Central memory CD8-positive, alpha-beta T cell (primary cell): Measurements from ENCODE around the gene NOLC1.

Experiments
- ATAC-seq: fragments of 150-1000 bp; cut with Tn5 transposase; replicated peaks from 2 replicates; pipeline ENCODE4 v1.10.0; 2022; ENCODE audit warnings: mild to moderate bottlenecking, moderate FRiP score, moderate number of reproducible peaks; ENCODE audit not compliant: poor library complexity, severe bottlenecking; ENCODE audit errors: extremely low read depth
- DNase-seq, 2 donors: peaks; one replicate each; pipeline ENCODE4 v3.0.0; 2021; ENCODE audit warnings: low spot score in 2 of 2
- H3K27ac Mint-ChIP-seq: one replicate; pipeline ENCODE4 v1.8.0; 2022; ENCODE audit warnings: low read depth, mild to moderate bottlenecking, moderate library complexity, mixed read lengths
- H3K27me3 Mint-ChIP-seq: one replicate; pipeline ENCODE4 v1.8.0; 2022; ENCODE audit warnings: mixed read lengths
- H3K36me3 Mint-ChIP-seq: one replicate; pipeline ENCODE4 v1.8.0; 2022; ENCODE audit warnings: mild to moderate bottlenecking, moderate library complexity, mixed read lengths; ENCODE audit not compliant: insufficient read depth
- H3K4me1 Mint-ChIP-seq: one replicate; pipeline ENCODE4 v1.8.0; 2022; ENCODE audit warnings: mixed read lengths
- H3K4me3 Mint-ChIP-seq: one replicate; pipeline ENCODE4 v1.8.0; 2022; ENCODE audit warnings: mild to moderate bottlenecking, moderate library complexity, mixed read lengths
- H3K9me3 Mint-ChIP-seq: one replicate; pipeline ENCODE4 v1.8.0; 2022; ENCODE audit warnings: mixed read lengths

The NOLC1 gene

GRCh38 chr10:102150970-102151773 is 1.0 kb upstream of the NOLC1 start:
- H3K27ac Mint-ChIP-seq, result peak overlapping the region; percentile 95
- H3K4me3 Mint-ChIP-seq, result peak overlapping the region; percentile 90
- H3K9me3 Mint-ChIP-seq, result no peaks in the 10 kb centered on the region
- H3K36me3 Mint-ChIP-seq, result peaks cover 31% of the 10 kb centered on the region
- no peak for DNase-seq
- ATAC-seq, result no peak
- no peaks in the 10 kb centered on the region for H3K27me3 Mint-ChIP-seq
- peaks cover 33% of the 10 kb centered on the region for H3K4me1 Mint-ChIP-seq

GRCh38 chr10:102152545-102152890 is 329 bp downstream of the NOLC1 start:
- DNase-seq, result no peak
- H3K27ac Mint-ChIP-seq, result peak overlapping the region; percentile 95
- peaks cover 41% of the 10 kb centered on the region for H3K4me1 Mint-ChIP-seq

GRCh38 chr10:102153093-102153620 is 968 bp downstream of the NOLC1 start:
- Mint-ChIP-seq H3K4me1 (peaks cover 41% of the 10 kb centered on the region), H3K27me3 (no peaks in the 10 kb centered on the region), H3K4me3 (peak overlapping the region; percentile 90), H3K27ac (peak overlapping the region; percentile 95), H3K9me3 (no peaks in the 10 kb centered on the region), H3K36me3 (peaks cover 43% of the 10 kb centered on the region)
- DNase-seq (no peak), ATAC-seq (no peak)

More at GRCh38 chr10:102152545-102152890, 329 bp downstream of the NOLC1 start:
- Mint-ChIP-seq H3K27me3 (no peaks in the 10 kb centered on the region), H3K36me3 (peaks cover 39% of the 10 kb centered on the region), H3K4me3 (peak overlapping the region; percentile 90), H3K9me3 (no peaks in the 10 kb centered on the region)
- peak; percentile 27 for ATAC-seq

- ATAC-seq, result no peak
- Mint-ChIP-seq H3K4me1 (peaks cover 37% of the 10 kb centered on the region), H3K36me3 (peaks cover 47% of the 10 kb centered on the region)
Measured at GRCh38 chr10:102154466-102155116, 2.4 kb downstream of the NOLC1 start.

GRCh38 chr10:102157224-102157623 is 5.0 kb downstream of the NOLC1 start:
- Mint-ChIP-seq H3K27ac (peak overlapping the region; percentile 38), H3K4me1 (peaks cover 27% of the 10 kb centered on the region), H3K9me3 (no peaks in the 10 kb centered on the region), H3K4me3 (no peak overlapping the region), H3K36me3 (peaks cover 59% of the 10 kb centered on the region), H3K27me3 (no peaks in the 10 kb centered on the region)
- DNase-seq (no peak), ATAC-seq (no peak)

More at GRCh38 chr10:102154466-102155116, 2.4 kb downstream of the NOLC1 start:
- Mint-ChIP-seq H3K27ac (peak overlapping the region; percentile 95), H3K27me3 (no peaks in the 10 kb centered on the region), H3K4me3 (peak overlapping the region; percentile 32), H3K9me3 (no peaks in the 10 kb centered on the region)
- no peak for DNase-seq

GRCh38 chr10:102159051-102159597 is 6.9 kb downstream of the NOLC1 start:
- Mint-ChIP-seq H3K27me3 (no peaks in the 10 kb centered on the region), H3K27ac (no peak overlapping the region), H3K4me3 (no peak overlapping the region), H3K9me3 (no peaks in the 10 kb centered on the region), H3K36me3 (peaks cover 68% of the 10 kb centered on the region), H3K4me1 (peaks cover 14% of the 10 kb centered on the region)
- ATAC-seq (no peak), DNase-seq (no peak)

- peaks cover 68% of the 10 kb centered on the region for H3K36me3 Mint-ChIP-seq
- no peak overlapping the region for H3K4me3 Mint-ChIP-seq
- no peaks in the 10 kb centered on the region for H3K9me3 Mint-ChIP-seq
- no peak for DNase-seq
- no peak for ATAC-seq
- peaks cover 9% of the 10 kb centered on the region for H3K4me1 Mint-ChIP-seq
- H3K27me3 Mint-ChIP-seq, result no peaks in the 10 kb centered on the region
- no peak overlapping the region for H3K27ac Mint-ChIP-seq
Measured at GRCh38 chr10:102159831-102160230, 7.6 kb downstream of the NOLC1 start.

- H3K4me1 Mint-ChIP-seq, result no peaks in the 10 kb centered on the region
- H3K36me3 Mint-ChIP-seq, result peaks cover 44% of the 10 kb centered on the region
- H3K27me3 Mint-ChIP-seq, result no peaks in the 10 kb centered on the region
- H3K27ac Mint-ChIP-seq, result no peak overlapping the region
- H3K9me3 Mint-ChIP-seq, result no peaks in the 10 kb centered on the region
- no peak for DNase-seq
- H3K4me3 Mint-ChIP-seq, result no peak overlapping the region
- no peak for ATAC-seq
Measured at GRCh38 chr10:102163342-102163989, 11.3 kb downstream of the NOLC1 start.

GRCh38 chr10:102167861-102168260 is 15.7 kb downstream of the NOLC1 start:
- no peak overlapping the region for H3K27ac Mint-ChIP-seq

GRCh38 chr10:102170602-102171001 is 18.4 kb downstream of the NOLC1 start:
- Mint-ChIP-seq H3K27me3 (peaks cover 15% of the 10 kb centered on the region), H3K36me3 (peaks cover 4% of the 10 kb centered on the region), H3K9me3 (no peaks in the 10 kb centered on the region), H3K27ac (no peak overlapping the region), H3K4me1 (peaks cover 7% of the 10 kb centered on the region), H3K4me3 (peak overlapping the region; percentile 23)
- ATAC-seq, result no peak
- DNase-seq, result no peak

More at GRCh38 chr10:102167861-102168260, 15.7 kb downstream of the NOLC1 start:
- Mint-ChIP-seq H3K4me3 (no peak overlapping the region), H3K27me3 (no peaks in the 10 kb centered on the region), H3K4me1 (peaks cover 7% of the 10 kb centered on the region), H3K9me3 (no peaks in the 10 kb centered on the region), H3K36me3 (peaks cover 12% of the 10 kb centered on the region)
- DNase-seq (no peak), ATAC-seq (no peak)

- Mint-ChIP-seq H3K9me3 (no peaks in the 10 kb centered on the region), H3K36me3 (peaks cover 4% of the 10 kb centered on the region), H3K4me1 (peaks cover 7% of the 10 kb centered on the region), H3K27ac (no peak overlapping the region), H3K4me3 (no peak overlapping the region), H3K27me3 (peaks cover 28% of the 10 kb centered on the region)
- no peak for DNase-seq
- no peak for ATAC-seq
Measured at GRCh38 chr10:102172288-102172687, 20.1 kb downstream of the NOLC1 start.

- ATAC-seq (no peak), DNase-seq (no peak)
- H3K4me1 Mint-ChIP-seq, result no peaks in the 10 kb centered on the region
- no peak overlapping the region for H3K27ac Mint-ChIP-seq
- no peaks in the 10 kb centered on the region for H3K9me3 Mint-ChIP-seq
- H3K27me3 Mint-ChIP-seq, result peaks cover 42% of the 10 kb centered on the region
- peaks cover 1% of the 10 kb centered on the region for H3K36me3 Mint-ChIP-seq
- no peak overlapping the region for H3K4me3 Mint-ChIP-seq
Measured at GRCh38 chr10:102175415-102175814, 23.2 kb downstream of the NOLC1 start.
